Coronary artery (tissue), 2 donors: ENCODE results near the gene TAPBP.
"Not testable (repeated sequence)": the region's sequence is repeated elsewhere in the genome, so short reads cannot be mapped to it uniquely, and the experiment has no call there.

ENCODE experiments used
- DNase-seq: peaks from one replicate; pipeline ENCODE4 v3.0.0-alpha.2; 2017; ENCODE audit warnings: low spot score
- H3K27ac ChIP-seq, 2 donors: fragments of 200-600 bp; sonication (generic); one replicate each; pipeline ENCODE4 v1.5.1; 2016 to 2019
- H3K4me3 ChIP-seq: fragments of 200-600 bp; sonication (generic); 2 replicates; pipeline ENCODE4 v1.5.1; 2016; ENCODE audit warnings: mild to moderate bottlenecking, moderate library complexity
- CTCF ChIP-seq: fragments of 200-600 bp; sonication (generic); IDR thresholded peaks from one replicate; pipeline ENCODE4 v1.5.1; 2019; ENCODE audit warnings: antibody characterized with exemption

The TAPBP gene

GRCh38 chr6:33313709-33314514, at the start of gene TAPBP:
TAPBP (minus strand) TSS chr6:33314078; CDS start chr6:33314041, 37 bp downstream.
- Histone ChIP-seq H3K27ac (peak within 1 kb of the TSS; percentile 89 to 97), H3K4me3 (peak within 1 kb of the TSS; percentile 73)
- peak; percentile 83 for DNase-seq
- TF ChIP-seq CTCF: no peak

DNA sequence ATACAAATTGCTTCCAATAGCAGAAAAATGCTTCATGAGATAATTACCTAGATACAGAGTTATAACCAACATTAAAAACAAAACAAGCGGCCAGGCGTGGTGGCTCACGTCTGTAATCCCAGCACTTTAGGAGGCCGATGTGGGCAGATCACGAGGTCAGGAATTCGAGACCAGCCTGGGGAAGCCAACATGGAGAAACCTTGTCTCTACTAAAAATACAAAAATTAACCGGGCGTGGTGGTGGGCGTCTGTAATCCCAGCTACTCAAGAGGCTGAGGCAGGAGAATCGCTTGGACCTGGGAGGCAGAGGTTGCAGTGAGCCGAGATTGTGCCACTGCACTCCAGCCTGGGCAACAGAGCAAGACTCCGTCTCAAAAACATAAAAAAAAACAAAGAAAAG, 49.6 kb upstream of the TAPBP start:
- not testable (repeated sequence) for H3K4me3 ChIP-seq, DNase-seq, H3K27ac ChIP-seq

- no peak overlapping the region for H3K4me3 ChIP-seq
- TF ChIP-seq CTCF: no peak
- DNase-seq: no peak
- no peak overlapping the region for H3K27ac ChIP-seq
These were observed 45.5 kb upstream of the TAPBP start for GRCh38 chr6:33359331-33359730.

DNA sequence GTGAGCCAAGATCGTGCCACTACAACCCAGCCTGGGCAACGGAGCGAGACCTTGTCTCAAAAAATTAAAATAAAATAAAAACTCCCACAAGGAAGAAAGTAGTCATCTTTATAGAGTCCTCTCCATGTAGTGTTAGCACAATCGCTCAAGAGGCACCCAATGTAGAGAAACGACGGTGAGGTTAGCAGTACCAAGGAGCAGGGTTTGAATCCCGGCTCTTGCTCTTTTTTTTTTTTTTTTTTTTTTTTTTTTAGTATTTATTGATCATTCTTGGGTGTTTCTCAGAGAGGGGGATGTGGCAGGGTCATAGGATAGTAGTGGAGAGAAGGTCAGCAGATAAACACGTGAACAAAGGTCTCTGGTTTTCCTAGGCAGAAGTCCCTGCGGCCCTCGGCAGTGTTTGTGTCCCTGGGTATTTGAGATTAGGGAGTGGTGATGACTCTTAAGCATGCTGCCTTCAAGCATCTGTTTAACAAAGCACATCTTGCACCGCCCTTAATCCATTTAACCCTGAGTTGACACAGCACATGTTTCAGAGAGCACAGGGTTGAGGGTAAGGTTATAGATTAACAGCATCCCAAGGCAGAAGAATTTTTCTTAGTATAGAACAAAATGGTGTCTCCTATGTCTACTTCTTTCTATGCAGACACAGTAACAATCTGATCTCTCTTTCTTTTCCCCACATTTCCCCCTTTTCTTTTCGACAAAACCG, 43.4 kb upstream of the TAPBP start:
- DNase-seq, H3K27ac ChIP-seq: not testable (repeated sequence)

GRCh38 chr6:33356295-33356694, 42.4 kb upstream of the TAPBP start:
- no peak for TF ChIP-seq CTCF
- Histone ChIP-seq H3K27ac (no peak overlapping the region), H3K4me3 (no peak overlapping the region)
- no peak for DNase-seq

More for the DNA sequence above, 43.4 kb upstream of the TAPBP start:
- not testable (repeated sequence) for H3K4me3 ChIP-seq

- not testable (repeated sequence) for DNase-seq, H3K4me3 ChIP-seq, H3K27ac ChIP-seq
These were observed 42.0 kb upstream of the TAPBP start for GRCh38 chr6:33355860-33356259.

GRCh38 chr6:33347816-33348215, 33.9 kb upstream of the TAPBP start:
- DNase-seq: no peak
- H3K4me3 ChIP-seq: no peak overlapping the region
- H3K27ac ChIP-seq: no peak overlapping the region
- no peak for TF ChIP-seq CTCF

- H3K4me3 ChIP-seq, H3K27ac ChIP-seq, DNase-seq: not testable (repeated sequence)
These were observed 33.1 kb upstream of the TAPBP start for GRCh38 chr6:33346972-33347371.
